ENCODE data around the gene CHRNB1.

CHRNB1 gene

GRCh38 chr17:7414837-7415236 is 30.0 kb upstream of the CHRNB1 start:
- FAIRE-seq = no peak

GRCh38 chr17:7415784-7416183 is 29.1 kb upstream of the CHRNB1 start:
- DNase-seq (ENCODE audit: insufficient read length, low spot score) (no peak), FAIRE-seq (no peak)

More at GRCh38 chr17:7414837-7415236, 30.0 kb upstream of the CHRNB1 start:
- no peak for DNase-seq (ENCODE audit: insufficient read length, low spot score)

GRCh38 chr17:7416323-7416722 is 28.5 kb upstream of the CHRNB1 start:
- DNase-seq (ENCODE audit: insufficient read length, low spot score) (no peak), FAIRE-seq (no peak)

GRCh38 chr17:7417056-7417655 is 27.7 kb upstream of the CHRNB1 start:
- no peak for FAIRE-seq
- no peak for DNase-seq (ENCODE audit: insufficient read length, low spot score)

GRCh38 chr17:7418472-7419152 is 26.2 kb upstream of the CHRNB1 start:
- DNase-seq (ENCODE audit: insufficient read length, low spot score) (no peak), FAIRE-seq (no peak)

- no peak for FAIRE-seq
These were observed 24.8 kb upstream of the CHRNB1 start, which contains the start of gene SPEM1 for GRCh38 chr17:7419819-7420610. Gene SPEM1, plus strand, starts transcription at chr17:7420324. Its CDS starts 61 bp downstream, at chr17:7420385.

GRCh38 chr17:7421186-7421585 is 23.7 kb upstream of the CHRNB1 start:
- DNase-seq (ENCODE audit: insufficient read length, low spot score) (no peak), FAIRE-seq (no peak)

More at GRCh38 chr17:7419819-7420610, 24.8 kb upstream of the CHRNB1 start, which contains the start of gene SPEM1:
- DNase-seq (ENCODE audit: insufficient read length, low spot score) = no peak

GRCh38 chr17:7423679-7424078 is 21.2 kb upstream of the CHRNB1 start:
- DNase-seq (ENCODE audit: insufficient read length, low spot score) (no peak), FAIRE-seq (no peak)

GRCh38 chr17:7425316-7425715 is 19.5 kb upstream of the CHRNB1 start, which contains the start of gene SPEM2:
Gene SPEM2, plus strand, starts transcription at chr17:7425616. Its CDS starts 73 bp downstream, at chr17:7425689.
- DNase-seq (ENCODE audit: insufficient read length, low spot score) (no peak), FAIRE-seq (no peak)

GRCh38 chr17:7425756-7426155 is 19.1 kb upstream of the CHRNB1 start:
- no peak for FAIRE-seq

GRCh38 chr17:7426203-7426863 is 18.5 kb upstream of the CHRNB1 start:
- no peak for FAIRE-seq
- no peak for DNase-seq (ENCODE audit: insufficient read length, low spot score)

More at GRCh38 chr17:7425756-7426155, 19.1 kb upstream of the CHRNB1 start:
- no peak for DNase-seq (ENCODE audit: insufficient read length, low spot score)

GRCh38 chr17:7426896-7427489 is 17.9 kb upstream of the CHRNB1 start:
- FAIRE-seq (no peak), DNase-seq (ENCODE audit: insufficient read length, low spot score) (no peak)

- FAIRE-seq = no peak
- DNase-seq (ENCODE audit: insufficient read length, low spot score) = no peak
These were observed 17.3 kb upstream of the CHRNB1 start for GRCh38 chr17:7427549-7427948.

- DNase-seq (ENCODE audit: insufficient read length, low spot score) (no peak), FAIRE-seq (no peak)
These were observed 16.3 kb upstream of the CHRNB1 start, which contains the start of gene SPEM3 for GRCh38 chr17:7428557-7428956. Gene SPEM3, plus strand, starts transcription at chr17:7428857. Its CDS starts 46 bp downstream, at chr17:7428903.

GRCh38 chr17:7429722-7430121 is 15.1 kb upstream of the CHRNB1 start:
- FAIRE-seq = no peak
- no peak for DNase-seq (ENCODE audit: insufficient read length, low spot score)

- FAIRE-seq (no peak), DNase-seq (ENCODE audit: insufficient read length, low spot score) (no peak)
These were observed 13.6 kb upstream of the CHRNB1 start for GRCh38 chr17:7431231-7431630.

GRCh38 chr17:7432296-7432695 is 12.6 kb upstream of the CHRNB1 start:
- FAIRE-seq = no peak
- DNase-seq (ENCODE audit: insufficient read length, low spot score) = no peak

GRCh38 chr17:7435676-7436555 is 8.9 kb upstream of the CHRNB1 start:
- FAIRE-seq (no peak), DNase-seq (ENCODE audit: insufficient read length, low spot score) (no peak)

Data from GM19239 (cell line).